Measurements from ENCODE around the gene GJC2. TPM values are rescaled to one million over a fixed set of nuclear protein-coding genes. Genes with fewer than 3 reads are reported as not detected.

Gene GJC2
- total and polyA plus RNA-seq, 2 donors (not counting 3 experiments of a cell fraction or from before 2014, with no cell fraction given): 0.58 to 1.2 TPM

DNA sequence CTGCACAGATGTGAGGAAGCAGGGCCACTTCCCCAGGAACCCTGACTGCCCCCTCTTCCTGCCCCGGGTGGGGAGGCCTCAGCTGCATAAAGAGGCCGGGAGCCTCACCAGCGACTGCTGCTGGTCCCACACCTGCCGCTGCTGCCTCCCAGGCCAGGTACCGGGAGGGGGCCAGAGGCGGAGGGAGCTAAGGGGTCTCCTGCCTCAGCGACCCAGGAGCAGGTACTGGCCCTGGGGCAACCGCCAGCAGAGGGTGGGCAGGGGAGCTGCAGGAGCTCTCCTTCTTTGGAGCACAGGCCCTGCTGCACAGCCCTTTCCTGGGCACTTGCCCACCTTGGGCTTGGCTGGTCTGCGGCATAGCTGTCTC, 6.8 kb downstream of the GJC2 start:
- no peaks in the 10 kb centered on the region for H3K36me3 ChIP-seq (ENCODE audit: control insufficient read depth in 2 of 2, extremely low read depth in 1 of 2, insufficient read depth in 2 of 2, low read length in 2 of 2)
- POLR2A ChIA-PET: no interaction called here
- DNase-seq (ENCODE audit: low read depth, low spot score) (no peak), FAIRE-seq (no peak)
- H2AFZ ChIP-seq (ENCODE audit: low read depth, low read length): no peak overlapping the region
- no TSS peak for BruUV-seq (replicated peaks)
- H3K27me3 ChIP-seq (ENCODE audit: control insufficient read depth in 2 of 2, insufficient read depth in 2 of 2, low read length in 2 of 2): no peaks in the 10 kb centered on the region
- no peaks in the 10 kb centered on the region for H3K9me1 ChIP-seq (replicated peaks; ENCODE audit: control insufficient read depth, extremely low read depth, insufficient read depth, low read length)
- H3K4me3 ChIP-seq (replicated peaks in 1 of 3; ENCODE audit: insufficient read depth in 1 of 3, low read depth in 1 of 3, low read length in 3 of 3): no peak overlapping the region
- CTCF ChIA-PET: interaction anchor here (1.0 to 1.1 kb wide), 2 partner anchors 9 to 157 kb away, joined by 3 read pairs; partner anchors contain the start of gene IBA57
- TF ChIP-seq MYC (IDR thresholded peaks at IDR 0.05; ENCODE audit: low read depth, low read length): no peak
- no peak for TF ChIP-seq POLR2A (IDR thresholded peaks at IDR 0.05; ENCODE audit: low read depth, low read length)
- TF ChIP-seq FOS (IDR thresholded peaks at IDR 0.05; ENCODE audit: borderline replicate concordance, insufficient read depth, low read length): no peak
- TF ChIP-seq JUN (IDR thresholded peaks at IDR 0.05; ENCODE audit: borderline replicate concordance, insufficient read depth, insufficient read length, low read depth): no peak
- H3K9me3 ChIP-seq (replicated peaks; ENCODE audit: control insufficient read depth, insufficient read depth, low read length): no peaks in the 10 kb centered on the region
- no peak overlapping the region for H3K9ac ChIP-seq (replicated peaks; ENCODE audit: extremely low read depth, insufficient read depth, low read length)
- intact Hi-C loops (cut with micrococcal nuclease): no loop called here
- no peaks in the 10 kb centered on the region for H3K4me1 ChIP-seq (ENCODE audit: control insufficient read depth, extremely low read depth, insufficient read depth, low read length)
- dilution Hi-C loops (cut with MboI; ENCODE audit: extremely low pct_ligation_motif_present, low sequenced_read_pairs): no loop called here
- H3K4me2 ChIP-seq (ENCODE audit: insufficient read depth, low read length): no peak overlapping the region
- H3K27ac ChIP-seq (ENCODE audit: insufficient read depth, low read depth, low read length): no peak overlapping the region
- H3K79me2 ChIP-seq (ENCODE audit: control insufficient read depth, insufficient read depth, low read length): no peaks in the 10 kb centered on the region
- no peaks in the 10 kb centered on the region for H4K20me1 ChIP-seq (replicated peaks; ENCODE audit: control insufficient read depth, extremely low read depth, insufficient read depth, low read length)

- H3K36me3 ChIP-seq (ENCODE audit: control insufficient read depth in 2 of 2, extremely low read depth in 1 of 2, insufficient read depth in 2 of 2, low read length in 2 of 2): no peaks in the 10 kb centered on the region
- dilution Hi-C loops (cut with MboI; ENCODE audit: extremely low pct_ligation_motif_present, low sequenced_read_pairs): no loop called here
- TF ChIP-seq MYC (IDR thresholded peaks at IDR 0.05; ENCODE audit: low read depth, low read length): no peak
- no peak for TF ChIP-seq JUN (IDR thresholded peaks at IDR 0.05; ENCODE audit: borderline replicate concordance, insufficient read depth, insufficient read length, low read depth)
- TF ChIP-seq EZH2 (IDR thresholded peaks at IDR 0.05; ENCODE audit: borderline replicate concordance, low read depth, low read length, severe bottlenecking): no peak
- no peak for TF ChIP-seq POLR2A (IDR thresholded peaks at IDR 0.05; ENCODE audit: low read depth, low read length)
- TF ChIP-seq POLR2AphosphoS5 (IDR thresholded peaks at IDR 0.05; ENCODE audit: insufficient read depth, low read depth, low read length): no peak
- no peak for TF ChIP-seq GATA2 (IDR thresholded peaks at IDR 0.05; ENCODE audit: insufficient read depth, insufficient read length, low read depth, low read length)
- TF ChIP-seq FOS (IDR thresholded peaks at IDR 0.05; ENCODE audit: borderline replicate concordance, insufficient read depth, low read length): no peak
- TF ChIP-seq MAX (IDR thresholded peaks at IDR 0.05; ENCODE audit: insufficient read depth, insufficient read length): no peak
- TF ChIP-seq CTCF (IDR thresholded peaks at IDR 0.05; ENCODE audit: extremely low read depth in 1 of 2, insufficient read depth in 1 of 2, low read depth in 1 of 2, low read length in 2 of 2): no peak
- DNase-seq (ENCODE audit: low read depth, low spot score) (no peak), FAIRE-seq (no peak)
- H3K4me3 ChIP-seq (replicated peaks in 1 of 3; ENCODE audit: insufficient read depth in 1 of 3, low read depth in 1 of 3, low read length in 3 of 3): no peak overlapping the region
- no peak overlapping the region for H2AFZ ChIP-seq (ENCODE audit: low read depth, low read length)
- H3K4me2 ChIP-seq (ENCODE audit: insufficient read depth, low read length): no peak overlapping the region
- no peaks in the 10 kb centered on the region for H4K20me1 ChIP-seq (replicated peaks; ENCODE audit: control insufficient read depth, extremely low read depth, insufficient read depth, low read length)
- no peaks in the 10 kb centered on the region for H3K79me2 ChIP-seq (ENCODE audit: control insufficient read depth, insufficient read depth, low read length)
- H3K9me3 ChIP-seq (replicated peaks; ENCODE audit: control insufficient read depth, insufficient read depth, low read length): no peaks in the 10 kb centered on the region
- ChIA-PET CTCF (interaction anchor here (1.0 to 1.1 kb wide), 2 partner anchors 8 to 158 kb away, joined by 3 read pairs; partner anchors contain the start of gene IBA57), POLR2A (no interaction called here)
- no TSS peak for BruUV-seq (replicated peaks)
- H3K9me1 ChIP-seq (replicated peaks; ENCODE audit: control insufficient read depth, extremely low read depth, insufficient read depth, low read length): no peaks in the 10 kb centered on the region
- H3K9ac ChIP-seq (replicated peaks; ENCODE audit: extremely low read depth, insufficient read depth, low read length): no peak overlapping the region
- no peaks in the 10 kb centered on the region for H3K27me3 ChIP-seq (ENCODE audit: control insufficient read depth in 2 of 2, insufficient read depth in 2 of 2, low read length in 2 of 2)
- H3K4me1 ChIP-seq (ENCODE audit: control insufficient read depth, extremely low read depth, insufficient read depth, low read length): peaks cover 6% of the 10 kb centered on the region
- intact Hi-C loops (cut with micrococcal nuclease): no loop called here
- H3K27ac ChIP-seq (ENCODE audit: insufficient read depth, low read depth, low read length): no peak overlapping the region
Measured at GRCh38 chr1:228156941-228157728, 7.4 kb downstream of the GJC2 start.

Data from endothelial cell of umbilical vein (primary cell).